Measurements from ENCODE around the gene C10orf95. TPM values are rescaled to one million over a fixed set of nuclear protein-coding genes. Genes with fewer than 3 reads are reported as not detected.

C10orf95 gene
- total RNA-seq, 1 donor from 2014 or later: not detected

DNA sequence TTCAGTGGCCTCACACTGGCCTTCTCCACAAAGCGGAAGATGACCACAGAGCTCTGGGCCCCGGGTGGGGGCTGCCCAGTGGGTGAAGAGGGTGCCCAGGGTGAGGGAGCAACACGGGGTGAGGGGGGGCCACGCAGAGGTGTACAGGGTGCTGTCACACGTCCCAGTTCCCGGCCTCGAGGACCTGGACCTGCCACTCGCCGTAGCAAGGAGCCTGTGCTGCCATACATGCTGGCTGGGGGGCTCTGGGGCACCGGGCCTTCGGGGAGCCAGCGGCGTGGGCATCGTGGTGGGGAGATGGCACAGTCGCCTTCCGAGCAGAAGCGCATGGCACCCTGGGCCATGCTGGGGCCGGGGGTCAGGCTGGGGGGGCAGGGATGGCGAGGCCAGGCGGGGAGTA is 34.6 kb downstream of the C10orf95 start:
- no peak for DNase-seq (ENCODE audit: low read depth in 2 of 2)

DNA sequence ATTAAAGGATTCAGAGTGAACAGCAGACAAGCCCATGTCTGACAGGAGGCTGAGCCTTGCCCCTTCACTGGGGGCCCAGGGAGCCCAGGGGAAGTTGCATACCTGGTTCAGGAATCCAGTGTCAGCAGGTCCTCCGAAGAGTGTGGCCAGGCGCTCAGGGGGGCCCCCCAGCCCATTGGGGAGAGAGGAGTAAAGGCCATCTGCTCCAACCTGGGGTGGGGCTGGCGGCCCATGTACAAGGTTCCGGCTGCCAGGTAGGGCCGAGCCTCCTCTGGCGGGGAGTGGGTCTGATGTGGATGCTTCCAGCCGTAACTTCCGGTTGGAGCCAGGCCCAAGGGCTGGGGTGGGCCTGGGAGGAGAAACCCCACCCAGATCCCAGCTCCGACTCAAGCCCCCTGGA is 35.1 kb downstream of the C10orf95 start:
- no peak for DNase-seq (ENCODE audit: low read depth in 2 of 2)

DNA sequence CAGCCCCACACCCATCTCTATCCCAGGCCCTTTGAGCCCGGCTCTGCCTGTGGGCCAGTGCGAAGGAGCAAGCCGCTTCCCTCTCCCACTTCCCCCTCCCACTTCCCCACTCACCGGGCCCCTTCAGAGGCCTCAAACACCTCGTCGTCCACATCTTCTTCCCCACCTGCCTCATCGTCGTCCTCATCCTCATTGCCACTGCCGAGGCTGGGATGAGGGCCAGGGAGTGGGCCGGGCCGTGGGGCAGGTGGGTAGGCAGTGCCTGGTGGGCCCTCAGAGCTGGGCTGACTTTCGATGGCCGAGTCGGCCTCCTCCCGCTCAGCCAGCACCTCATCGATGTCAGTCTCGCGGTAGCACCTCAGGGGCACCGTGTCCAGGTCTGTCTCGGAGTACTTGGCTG is 36.6 kb downstream of the C10orf95 start:
- no peak for DNase-seq (ENCODE audit: low read depth in 2 of 2)

DNA sequence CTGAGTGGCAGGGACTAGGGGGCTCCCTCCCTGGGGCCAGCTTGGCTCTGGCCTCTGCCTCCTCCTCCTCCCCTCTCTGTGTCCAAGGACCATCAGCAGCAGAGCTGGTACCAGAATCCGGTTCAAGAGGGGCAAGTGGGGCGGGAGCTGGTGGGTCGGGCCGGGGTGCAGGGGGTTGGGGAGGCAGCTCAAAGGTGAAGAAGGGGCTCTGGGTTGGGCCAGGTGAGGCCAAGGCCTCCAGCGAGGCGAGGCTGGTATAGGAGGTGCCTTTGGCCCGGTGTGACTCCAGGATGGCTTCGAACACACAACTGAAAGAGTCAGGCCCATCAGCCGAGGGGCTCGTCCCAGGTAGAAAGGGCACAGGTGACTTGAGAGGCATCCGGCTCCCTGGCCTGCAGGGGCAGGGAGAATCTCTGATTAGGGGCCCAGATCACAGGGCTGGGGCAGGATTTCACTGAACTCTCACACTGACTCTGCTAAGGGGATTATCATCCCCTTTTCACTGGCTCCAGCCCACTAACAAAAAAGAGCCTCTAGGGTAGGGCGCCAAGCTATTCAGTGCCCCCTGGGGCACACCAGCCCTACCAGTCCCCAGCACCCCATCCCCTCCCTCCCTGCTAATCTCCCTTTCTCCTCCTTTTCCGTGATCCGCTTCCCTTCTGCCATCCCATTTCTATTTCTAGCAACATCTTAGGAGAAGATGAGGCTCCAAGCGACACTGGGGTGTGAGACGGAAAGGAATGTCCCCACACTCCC is 37.4 kb downstream of the C10orf95 start:
- no peak for DNase-seq (ENCODE audit: low read depth in 2 of 2)

DNA sequence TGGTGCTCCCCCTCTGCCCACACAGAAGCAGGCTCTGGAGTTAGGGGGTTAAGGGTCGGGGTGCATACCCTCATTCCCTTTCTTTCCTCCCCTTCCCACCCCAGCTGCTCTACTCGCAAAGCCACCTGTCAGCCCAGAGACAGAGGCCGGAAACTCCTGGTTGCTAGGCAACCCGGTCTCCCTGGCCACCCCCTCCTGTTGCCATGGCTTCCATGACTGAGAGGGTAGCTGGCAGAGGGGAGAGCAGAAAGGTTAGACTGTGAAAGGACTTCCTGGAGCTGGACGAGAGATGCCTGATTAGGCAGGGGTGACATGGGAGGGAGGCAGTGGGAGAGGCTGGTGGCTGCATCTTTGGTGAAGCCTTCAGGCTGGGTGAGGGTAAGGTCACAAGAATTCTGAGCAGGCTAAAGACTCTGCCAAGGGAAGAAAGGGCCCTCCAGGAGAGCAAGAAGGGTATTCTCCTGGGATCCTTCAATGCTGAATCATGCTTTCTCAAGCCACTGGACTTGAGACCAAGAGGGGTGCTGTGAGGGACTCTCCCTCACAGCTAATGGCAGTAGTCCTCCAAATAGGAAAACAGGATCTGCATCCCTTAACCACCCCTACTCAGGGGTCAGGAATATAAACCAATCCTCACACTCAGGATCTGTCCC is 38.2 kb downstream of the C10orf95 start:
- no peak for DNase-seq (ENCODE audit: low read depth in 2 of 2)

DNA sequence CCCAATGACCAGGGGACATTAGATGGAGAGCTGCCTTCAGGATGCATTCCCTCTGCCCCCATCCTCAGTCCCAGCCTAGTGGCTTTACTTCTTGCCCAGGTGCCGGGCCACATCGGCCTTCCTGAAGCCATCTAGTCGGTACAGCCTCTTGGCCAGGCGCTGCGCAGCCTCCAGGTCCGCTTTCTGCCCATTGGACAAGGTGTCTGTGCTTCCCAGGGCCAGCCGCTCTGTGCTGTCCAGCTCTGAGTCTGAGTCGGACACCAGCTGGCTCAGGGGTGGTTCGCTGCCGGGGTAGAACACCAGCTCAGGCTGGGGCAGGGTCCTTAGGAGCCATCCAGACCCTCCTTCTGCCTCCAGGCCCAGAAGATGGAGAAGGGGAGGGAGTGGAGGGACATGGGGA is 39.0 kb downstream of the C10orf95 start:
- DNase-seq (ENCODE audit: low read depth in 2 of 2): no peak

DNA sequence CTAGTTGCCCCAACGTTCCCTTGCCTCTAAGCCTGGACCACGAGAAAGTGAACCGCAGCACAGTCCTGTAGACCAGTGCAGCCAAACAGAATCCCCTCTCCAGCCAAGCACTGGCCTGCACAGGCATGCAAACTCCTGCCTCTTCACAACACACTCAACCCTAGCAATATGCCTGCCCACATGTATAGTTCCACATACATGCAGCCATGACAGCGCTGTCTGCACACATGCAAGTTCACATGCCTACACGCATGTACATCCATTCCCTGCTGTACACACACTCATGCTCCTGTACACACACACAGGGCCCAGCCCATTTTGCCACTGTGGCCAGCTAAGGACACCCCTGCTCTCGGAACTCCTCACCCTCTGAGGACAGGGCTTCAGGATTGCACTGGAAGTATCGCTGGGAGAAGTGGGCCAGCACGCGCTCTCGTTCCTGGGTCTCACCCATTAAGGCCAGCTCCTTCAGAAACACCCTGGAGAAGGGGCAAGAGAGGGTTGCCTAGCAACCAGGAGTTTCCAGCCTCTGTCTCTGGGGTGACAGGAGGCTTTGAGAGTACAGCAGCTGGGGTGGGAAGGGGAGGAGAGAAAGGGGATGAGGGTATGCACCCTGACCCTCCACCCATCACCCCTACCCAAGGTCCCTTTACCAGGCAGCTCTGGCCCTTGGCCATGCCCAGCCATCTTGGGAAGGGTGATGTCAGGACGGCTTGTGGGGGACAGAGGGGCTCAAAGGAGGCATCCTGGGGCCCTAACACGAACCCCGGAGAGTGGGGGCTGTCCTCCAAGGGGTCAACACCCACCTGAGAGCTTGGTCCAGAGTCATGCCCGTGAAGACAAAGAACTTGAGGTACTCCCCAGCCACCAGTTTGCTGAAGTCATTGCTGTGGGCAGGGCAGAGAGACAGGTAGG is 39.7 kb downstream of the C10orf95 start:
- no peak for DNase-seq (ENCODE audit: low read depth in 2 of 2)

DNA sequence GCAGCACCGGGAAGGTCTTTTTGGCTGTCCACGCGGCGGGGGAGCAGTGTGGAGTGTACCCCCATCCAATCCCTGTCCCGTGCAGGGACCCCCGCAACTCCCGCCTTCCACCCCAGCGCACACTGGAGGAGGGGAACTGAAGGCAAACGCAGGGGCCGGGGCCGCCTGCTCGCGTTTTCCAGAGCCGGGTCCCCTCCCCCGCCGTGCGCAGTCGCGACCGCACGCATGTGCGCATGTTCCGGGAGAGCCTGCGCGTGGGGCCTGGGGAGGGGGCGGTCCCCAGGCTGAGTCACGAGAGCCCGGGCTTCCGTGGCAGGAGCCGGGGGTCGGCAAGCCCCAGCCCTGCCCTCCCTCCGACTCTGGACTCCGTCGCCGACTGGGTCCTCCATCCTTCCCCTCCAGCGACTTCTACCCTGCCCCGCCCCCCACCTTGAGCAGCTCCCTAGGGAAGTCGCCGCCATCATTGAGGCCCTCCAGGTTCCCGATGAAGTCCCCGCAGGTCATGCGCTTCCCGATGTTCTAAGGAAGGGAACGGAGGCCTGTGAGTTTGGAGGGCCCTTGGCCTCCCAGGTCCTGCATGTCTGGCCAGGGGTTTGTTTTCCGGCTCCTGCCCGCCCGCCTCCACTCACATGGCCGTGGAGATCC is 40.8 kb downstream of the C10orf95 start:
- DNase-seq (ENCODE audit: low read depth in 2 of 2): no peak

DNA sequence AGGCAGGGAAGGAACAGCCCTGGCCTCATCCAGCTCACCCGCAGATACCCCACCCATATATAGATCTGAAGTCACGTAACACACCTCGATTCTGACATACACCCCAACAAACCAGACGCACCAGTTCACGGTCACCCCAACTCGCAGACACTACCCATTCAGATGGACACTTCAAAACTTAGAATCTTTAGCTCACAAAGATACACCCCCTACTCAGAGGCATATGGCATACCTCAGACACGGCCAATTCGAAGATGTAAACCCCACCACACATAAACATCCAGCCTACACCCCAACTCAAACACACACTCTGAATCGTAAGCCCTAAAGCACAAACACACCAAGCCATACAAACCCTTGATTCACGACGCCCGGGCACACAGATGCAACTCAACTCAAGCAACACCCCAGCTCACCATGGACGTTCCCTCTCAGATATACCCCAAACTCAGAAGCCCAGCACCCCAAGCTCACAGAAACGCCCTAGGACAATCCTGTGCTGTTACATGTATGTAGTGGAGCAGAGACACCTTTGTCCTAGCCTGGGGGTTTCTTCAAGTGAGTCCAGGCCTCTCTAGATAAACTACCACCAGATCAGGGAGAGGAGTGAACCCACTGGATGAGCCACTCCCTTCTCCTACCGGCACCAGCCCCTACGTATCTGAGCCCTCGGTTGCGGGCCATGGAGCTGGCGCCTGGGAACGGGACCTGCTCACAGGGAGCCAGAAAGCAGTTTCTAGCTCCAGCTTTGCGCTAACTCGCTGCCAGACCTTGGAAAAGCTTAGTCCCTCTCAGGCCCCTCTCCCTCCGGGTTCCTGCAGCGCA is 41.5 kb downstream of the C10orf95 start:
- DNase-seq (ENCODE audit: low read depth in 2 of 2): no peak

DNA sequence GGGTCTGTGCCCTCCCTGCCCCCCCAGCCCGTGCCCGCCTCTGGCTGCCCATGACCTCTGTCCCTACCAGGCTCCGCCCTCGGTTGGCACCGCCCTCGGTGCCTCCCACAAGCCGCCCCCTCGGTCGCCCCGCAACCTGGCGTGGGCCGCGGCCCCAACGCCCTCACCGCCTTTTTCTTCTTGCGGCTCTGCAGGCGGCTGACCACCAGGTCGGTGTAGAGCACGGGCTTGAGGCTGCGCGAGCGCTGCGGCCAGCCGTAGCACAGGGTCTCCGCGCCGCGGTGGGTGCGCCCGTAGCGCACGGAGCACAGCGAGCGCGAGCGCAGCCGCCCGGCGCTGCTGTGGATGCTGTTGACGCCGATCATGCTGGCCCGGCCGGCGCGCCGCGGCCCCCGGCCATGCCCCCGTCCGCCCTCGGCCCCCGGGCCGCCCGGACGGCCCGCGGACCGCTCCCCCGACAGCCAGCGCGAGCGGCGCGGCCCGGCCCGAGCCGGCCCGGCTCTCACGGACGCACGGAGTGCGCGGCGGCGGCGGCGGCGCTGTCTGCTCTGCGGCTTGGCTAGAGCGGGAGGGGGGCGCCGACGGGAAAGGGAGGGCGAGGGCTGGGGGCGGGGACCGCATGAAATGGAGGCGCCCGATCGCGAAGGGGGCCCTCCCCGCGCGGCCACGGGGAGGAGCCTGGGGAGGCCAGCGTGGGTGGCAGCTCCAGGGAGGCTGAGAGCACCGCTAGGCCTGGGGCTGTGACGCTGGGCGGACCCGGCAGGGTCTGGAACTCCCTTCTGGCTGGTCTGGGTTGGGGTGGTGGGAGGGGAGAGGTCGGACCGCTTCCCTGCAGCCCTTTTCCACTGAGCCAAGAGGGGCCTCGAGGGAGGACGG is 42.4 kb downstream of the C10orf95 start:
- peak in 1 of 2 donors; percentile 14 for DNase-seq (ENCODE audit: low read depth in 2 of 2)

DNA sequence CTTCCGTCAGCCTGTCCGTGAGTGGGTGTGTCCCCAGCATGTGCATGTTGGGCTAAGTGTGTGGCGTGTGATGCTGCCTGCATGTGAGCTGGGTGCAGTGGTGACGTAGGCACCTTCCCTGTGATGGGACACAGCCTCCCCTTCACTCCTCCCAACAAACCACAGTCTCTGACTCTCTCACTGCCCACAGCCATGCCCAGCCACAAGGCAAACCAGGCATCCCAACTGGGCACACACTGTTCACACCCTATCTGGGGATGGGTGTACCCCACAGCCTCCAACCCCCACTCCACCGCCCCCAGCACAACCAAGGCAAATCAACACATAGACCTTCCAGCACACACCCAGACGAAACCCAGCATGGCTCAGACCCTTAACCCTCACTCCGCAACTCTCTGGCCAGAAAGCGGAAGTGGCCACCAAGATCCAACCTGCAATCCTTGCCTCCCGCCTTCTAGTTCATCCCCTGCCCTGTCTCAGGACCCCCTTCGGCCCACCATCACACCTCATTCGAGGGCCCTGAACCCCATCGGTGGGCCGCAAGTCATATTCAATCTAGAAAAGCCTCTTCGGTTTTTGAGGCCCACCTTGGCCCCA is 43.1 kb downstream of the C10orf95 start:
- no peak for DNase-seq (ENCODE audit: low read depth in 2 of 2)

DNA sequence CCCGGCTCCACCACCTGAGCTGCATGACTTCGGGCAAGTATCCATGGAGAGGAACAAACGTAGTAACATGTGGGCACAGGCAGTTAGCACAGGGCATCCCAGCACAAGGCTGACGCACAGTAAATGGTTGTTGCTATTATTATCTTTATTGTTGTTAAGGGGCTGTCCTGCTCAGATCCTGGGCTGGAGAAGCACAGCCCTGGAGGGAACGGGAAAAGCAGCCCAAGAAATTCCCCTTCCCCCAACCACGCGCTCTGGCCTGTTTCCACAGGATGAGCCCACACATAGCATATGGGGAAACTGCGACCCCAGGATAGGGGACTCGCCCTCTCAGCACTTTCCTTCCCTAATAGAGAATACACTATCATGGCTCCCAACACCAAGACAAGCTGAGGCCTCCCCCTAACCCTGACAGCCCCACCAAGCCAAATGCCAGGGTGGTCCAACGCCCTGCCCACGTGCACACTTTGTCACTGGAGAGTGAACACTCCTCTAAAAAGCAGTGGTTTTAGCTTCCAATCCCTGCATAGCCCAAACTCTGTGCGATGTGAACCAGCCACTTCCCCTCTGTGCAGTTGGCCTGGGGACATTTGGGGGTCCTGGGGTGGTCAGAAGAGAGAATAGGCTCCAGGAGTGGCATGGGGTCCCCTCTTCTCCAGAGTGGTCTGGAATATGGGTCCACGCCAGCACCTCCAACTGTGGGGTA is 43.8 kb downstream of the C10orf95 start:
- no peak for DNase-seq (ENCODE audit: low read depth in 2 of 2)

DNA sequence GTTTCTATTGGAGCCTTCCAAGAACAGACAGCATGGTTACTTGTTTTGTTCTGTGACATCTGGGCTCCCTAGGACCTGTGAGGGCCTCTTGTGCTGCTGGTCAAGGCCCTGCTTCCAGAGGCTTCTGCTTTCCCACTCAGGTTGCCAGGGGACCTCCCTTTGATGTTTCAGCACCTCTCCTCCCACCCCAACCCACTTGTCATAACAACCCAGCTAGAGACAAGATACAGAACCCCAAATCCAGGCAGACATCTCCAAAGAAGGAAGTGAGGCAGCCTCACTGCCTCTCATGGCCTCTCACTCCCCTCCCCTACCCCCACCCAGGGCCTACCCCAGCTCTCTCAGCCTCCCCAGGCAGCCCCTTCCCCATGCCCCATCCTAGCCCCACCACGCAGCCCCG is 44.5 kb downstream of the C10orf95 start:
- no peak for DNase-seq (ENCODE audit: low read depth in 2 of 2)

DNA sequence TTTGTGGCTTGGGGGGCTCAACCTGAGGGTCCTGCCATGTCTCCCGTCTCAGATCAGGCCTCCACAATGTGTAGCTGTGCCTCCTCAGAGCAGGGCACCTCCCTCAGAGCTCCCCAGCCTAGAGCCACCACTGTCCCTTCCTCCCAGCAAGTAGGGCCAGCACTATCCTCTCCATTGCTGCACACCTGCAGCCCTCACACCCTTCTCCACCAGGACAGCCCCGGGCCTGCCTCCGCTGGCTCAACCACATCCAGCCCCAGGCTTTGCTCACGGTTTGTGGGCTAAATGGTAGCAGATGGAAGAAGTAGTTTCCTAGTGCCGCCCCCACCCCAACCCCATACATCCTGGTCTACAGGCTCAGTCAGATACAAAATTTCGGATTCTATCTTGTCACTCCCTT is 45.7 kb downstream of the C10orf95 start:
- DNase-seq (ENCODE audit: low read depth in 2 of 2): no peak

DNA sequence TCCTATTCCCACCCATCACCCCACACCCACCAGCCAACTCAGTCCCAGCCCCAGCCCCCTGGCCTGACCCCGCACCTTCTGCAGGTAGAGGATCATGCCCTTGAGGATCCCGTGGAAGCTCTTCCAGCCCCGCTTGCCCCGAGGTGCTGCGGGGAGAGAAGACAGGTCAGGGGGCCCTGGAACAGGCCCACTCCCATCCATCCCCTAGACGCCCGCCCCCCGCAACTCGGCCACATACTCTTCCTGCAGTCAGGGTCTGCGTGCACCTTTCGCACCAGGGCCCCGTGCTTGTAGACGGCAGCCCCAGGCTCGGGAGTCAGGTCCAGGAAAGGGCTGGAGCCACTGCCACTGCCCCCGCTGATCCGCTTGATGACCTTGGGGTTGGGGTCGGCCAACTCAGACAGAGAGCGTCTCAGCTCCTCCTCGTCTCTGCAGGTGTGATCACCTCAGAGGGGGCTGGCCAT is 46.2 kb downstream of the C10orf95 start:
- DNase-seq (ENCODE audit: low read depth in 2 of 2): no peak

DNA sequence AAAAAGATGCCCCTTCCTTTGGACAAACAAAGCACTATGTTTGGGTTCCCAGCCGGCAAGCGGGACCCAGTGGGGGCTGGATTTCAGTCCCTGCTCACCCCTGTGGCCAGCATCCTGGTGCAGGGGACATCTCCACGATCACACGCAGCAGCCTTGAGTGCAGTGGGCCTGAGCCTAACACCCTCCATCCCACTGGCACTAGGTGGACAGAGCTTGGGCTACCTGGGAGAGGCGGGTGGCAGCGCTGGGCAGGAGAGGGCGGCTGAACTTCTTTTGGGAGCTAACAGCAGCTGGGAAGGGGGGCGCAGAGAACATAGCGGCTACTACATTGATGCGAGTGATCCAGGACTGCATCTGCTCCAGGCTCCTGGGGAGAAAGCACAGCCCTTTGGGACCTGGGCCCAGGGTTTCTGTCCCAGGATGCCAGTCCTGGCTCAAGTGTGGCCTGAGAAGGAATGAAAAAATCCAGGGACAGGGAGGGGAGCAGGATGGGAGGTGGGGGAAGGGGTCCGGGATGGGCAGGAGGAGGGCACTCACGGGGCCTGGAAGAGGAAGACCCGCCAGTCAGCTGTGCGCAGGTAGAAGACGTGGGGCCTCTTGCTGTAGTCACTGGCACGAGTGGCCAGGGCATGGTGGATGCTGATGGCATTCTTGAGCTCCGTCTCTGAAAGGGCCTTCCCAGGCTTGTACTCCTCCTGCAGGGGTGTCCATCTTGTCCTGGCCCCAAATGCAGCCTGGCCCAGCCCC is 46.8 kb downstream of the C10orf95 start:
- DNase-seq (ENCODE audit: low read depth in 2 of 2): no peak

DNA sequence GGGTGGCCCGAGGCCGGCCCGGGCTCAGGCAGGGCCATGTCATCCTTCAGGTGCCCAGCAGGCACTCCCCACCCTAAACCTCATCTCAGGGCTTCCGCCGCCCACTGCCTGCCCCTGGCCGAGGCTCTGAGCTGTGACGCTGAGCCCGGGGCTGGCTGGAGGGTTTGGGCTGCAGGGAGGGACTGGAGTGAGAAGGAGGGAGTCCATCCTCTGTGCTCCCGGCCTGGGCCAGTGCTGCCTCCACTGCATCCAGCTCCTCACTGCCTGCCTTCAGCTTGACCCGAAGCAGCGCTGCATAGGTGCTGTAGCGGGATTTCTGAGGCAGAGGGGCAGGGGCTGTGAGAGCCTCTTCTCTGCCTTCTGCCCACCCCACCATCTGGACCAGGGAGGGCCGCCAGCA is 48.2 kb downstream of the C10orf95 start:
- DNase-seq (ENCODE audit: low read depth in 2 of 2): no peak

DNA sequence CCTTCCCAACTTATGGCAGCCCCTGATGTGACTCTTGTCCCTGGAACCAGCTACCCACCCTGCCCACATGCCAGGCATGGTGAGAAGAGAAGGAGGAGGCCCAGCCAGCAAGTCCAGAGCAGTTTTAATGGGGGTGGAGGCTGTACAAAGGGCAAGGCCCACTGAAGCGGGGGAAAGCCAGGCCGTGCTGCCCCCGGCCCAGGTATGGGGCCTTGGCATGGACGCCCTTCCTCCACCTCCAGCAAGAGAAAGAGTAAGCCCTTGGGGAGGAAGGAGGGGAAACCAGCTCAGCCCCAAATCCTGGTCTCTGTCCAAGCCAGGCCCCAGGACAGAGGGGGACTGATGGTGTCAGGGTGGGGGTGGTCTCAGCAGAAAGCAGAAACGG is 48.8 kb downstream of the C10orf95 start:
- DNase-seq (ENCODE audit: low read depth in 2 of 2): no peak

Data from dermis microvascular lymphatic vessel endothelial cell (primary cell).